ENCODE results near the gene HLA-DRA. TPM values are rescaled to one million over a fixed set of nuclear protein-coding genes. Genes with fewer than 3 reads are reported as not detected.

Gene HLA-DRA
- total and polyA plus RNA-seq, 2 of the 8 experiments (the other 6 are each of a cell fraction or from before 2014, with no cell fraction given), result 5.0 to 6.2 TPM

GRCh38 chr6:32406857-32407256 lies 32.8 kb upstream of the HLA-DRA start, which contains the start of gene BTNL2 (continued):
- TF ChIP-seq, protein P1, sequence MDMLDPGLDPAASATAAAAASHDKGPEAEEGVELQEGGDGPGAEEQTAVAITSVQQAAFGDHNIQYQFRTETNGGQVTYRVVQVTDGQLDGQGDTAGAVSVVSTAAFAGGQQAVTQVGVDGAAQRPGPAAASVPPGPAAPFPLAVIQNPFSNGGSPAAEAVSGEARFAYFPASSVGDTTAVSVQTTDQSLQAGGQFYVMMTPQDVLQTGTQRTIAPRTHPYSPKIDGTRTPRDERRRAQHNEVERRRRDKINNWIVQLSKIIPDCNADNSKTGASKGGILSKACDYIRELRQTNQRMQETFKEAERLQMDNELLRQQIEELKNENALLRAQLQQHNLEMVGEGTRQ (IDR thresholded peaks at IDR 0.05; ENCODE audit: low read length), result no peak
- no peak for TF ChIP-seq SP1 (IDR thresholded peaks at IDR 0.05; ENCODE audit: low read depth, low read length)

All from H1 (cell line).